Activated CD4-positive, CD25-positive, alpha-beta regulatory T cell (primary cell): Measurements from ENCODE around the gene NSMCE1.
"Not testable (repeated sequence)": the region's sequence is repeated elsewhere in the genome, so short reads cannot be mapped to it uniquely, and the experiment has no call there.

Experiments
- DNase-seq, 4 experiments: peaks; one replicate each; lab custom pipeline; 2025; lab: John Stamatoyannopoulos, UW

The NSMCE1 gene

GRCh38 chr16:27303256-27304100 is 34.9 kb upstream of the NSMCE1 start:
- no peak for DNase-seq

GRCh38 chr16:27302126-27302525 is 33.6 kb upstream of the NSMCE1 start:
- no peak for DNase-seq

- no peak for DNase-seq
These were observed 32.8 kb upstream of the NSMCE1 start for GRCh38 chr16:27301236-27301861.

GRCh38 chr16:27298132-27298531 is 29.6 kb upstream of the NSMCE1 start:
- DNase-seq = no peak

GRCh38 chr16:27293343-27293742 is 24.8 kb upstream of the NSMCE1 start:
- no peak for DNase-seq

- no peak for DNase-seq
These were observed 23.2 kb upstream of the NSMCE1 start for GRCh38 chr16:27291722-27292240.

GRCh38 chr16:27291106-27291505 is 22.5 kb upstream of the NSMCE1 start:
- no peak for DNase-seq

- DNase-seq = no peak
These were observed 22.0 kb upstream of the NSMCE1 start for GRCh38 chr16:27290562-27290961.

- DNase-seq = no peak
These were observed 21.1 kb upstream of the NSMCE1 start for GRCh38 chr16:27289669-27290068.

- not testable (repeated sequence) for DNase-seq
These were observed 19.7 kb upstream of the NSMCE1 start for GRCh38 chr16:27288313-27288712.

- DNase-seq = no peak
These were observed 19.3 kb upstream of the NSMCE1 start for GRCh38 chr16:27287887-27288286.

- DNase-seq = no peak
These were observed 18.7 kb upstream of the NSMCE1 start for GRCh38 chr16:27287051-27287811.

- no peak for DNase-seq
These were observed 17.9 kb upstream of the NSMCE1 start for GRCh38 chr16:27286451-27286850.

- DNase-seq = no peak
These were observed 17.2 kb upstream of the NSMCE1 start for GRCh38 chr16:27285676-27286196.

GRCh38 chr16:27284865-27285675 is 16.5 kb upstream of the NSMCE1 start:
- no peak for DNase-seq

GRCh38 chr16:27281243-27281642 is 12.7 kb upstream of the NSMCE1 start:
- no peak for DNase-seq

GRCh38 chr16:27275394-27275793 is 6.8 kb upstream of the NSMCE1 start:
- no peak for DNase-seq

GRCh38 chr16:27274424-27274874 is 5.9 kb upstream of the NSMCE1 start:
- DNase-seq = not testable (repeated sequence)

- no peak for DNase-seq
These were observed 5.3 kb upstream of the NSMCE1 start for GRCh38 chr16:27273670-27274423.

GRCh38 chr16:27273330-27273669 is 4.7 kb upstream of the NSMCE1 start:
- no peak for DNase-seq

- not testable (repeated sequence) for DNase-seq
These were observed 4.1 kb upstream of the NSMCE1 start for GRCh38 chr16:27272697-27273096.
